Activated CD8-positive, alpha-beta T cell treated with anti-CD3 and anti-CD28 coated beads for 36 hours (primary cell): ENCODE measurements around the gene SCT. TPM values are rescaled to one million over a fixed set of nuclear protein-coding genes. Genes with fewer than 3 reads are reported as not detected.

ENCODE experiments used
- ATAC-seq: fragments of 200-7000 bp; cut with Tn5 transposase; one replicate; pipeline ENCODE4 v1.10.0; 2021; ENCODE audit warnings: mild to moderate bottlenecking, moderate library complexity
- CTCF ChIA-PET: fragments of 350-600 bp; sonication (Branson Sonifier 250); formaldehyde crosslinking; loops from one replicate; lab custom pipeline; 2021; ENCODE audit warnings: antibody characterized with exemption; lab: Charles Lee
- POLR2A ChIA-PET: fragments of 350-600 bp; sonication (Branson Sonifier 250); formaldehyde crosslinking; loops from one replicate; lab custom pipeline; 2021; ENCODE audit warnings: antibody characterized with exemption; lab: Charles Lee
- DNase-seq: peaks from one replicate; pipeline ENCODE4 v3.0.0-alpha.2; 2020
- H3K27ac Mint-ChIP-seq: one replicate; pipeline ENCODE4 v1.8.0; 2021; ENCODE audit warnings: mild to moderate bottlenecking, mixed read lengths
- H3K27me3 Mint-ChIP-seq: one replicate; pipeline ENCODE4 v1.8.0; 2021; ENCODE audit warnings: mixed read lengths
- H3K36me3 Mint-ChIP-seq: one replicate; pipeline ENCODE4 v1.8.0; 2021; ENCODE audit warnings: low read depth, mixed read lengths
- H3K4me1 Mint-ChIP-seq: one replicate; pipeline ENCODE4 v1.8.0; 2021; ENCODE audit warnings: low read depth, mixed read lengths
- H3K4me3 Mint-ChIP-seq: one replicate; pipeline ENCODE4 v1.8.0; 2021; ENCODE audit warnings: mild to moderate bottlenecking, moderate library complexity, mixed read lengths
- H3K9me3 Mint-ChIP-seq: one replicate; pipeline ENCODE4 v1.8.0; 2021; ENCODE audit warnings: mixed read lengths
- CTCF ChIP-seq: fragments of 200-600 bp; IDR thresholded peaks from one replicate; pipeline ENCODE4 v1.8.0; 2022; ENCODE audit warnings: antibody characterized with exemption, mild to moderate bottlenecking
- intact Hi-C: fragments of 100-400 bp; cut with micrococcal nuclease; formaldehyde crosslinking; loops from one replicate; pipeline ENCODE4 v1.10.0; 2022
- total RNA-seq, 2 experiments: library from RNA; stranded (reverse); gene quantifications; one replicate each; pipeline ENCODE4 v1.2.3, GENCODE V29; 2021

SCT gene
- total RNA-seq, 2 experiments from 2014 or later = not detected

- H3K27ac Mint-ChIP-seq = no peak overlapping the region
- TF ChIP-seq CTCF = no peak
- peaks cover 2% of the 10 kb centered on the region for H3K36me3 Mint-ChIP-seq
- DNase-seq (no peak), ATAC-seq (no peak)
- intact Hi-C loops = no loop called here
- no peak overlapping the region for H3K4me3 Mint-ChIP-seq
- ChIA-PET CTCF (interaction anchor here (1.8 kb wide), 1 partner anchor 72 kb away, joined by 4 read pairs; no protein-coding TSS in a partner anchor), POLR2A (interaction anchor here (0.8 to 1.5 kb wide), 3 partner anchors 11 to 66 kb away, joined by 4 read pairs; partner anchors contain the start of gene IRF7)
- H3K27me3 Mint-ChIP-seq = peaks cover 21% of the 10 kb centered on the region
- peaks cover 22% of the 10 kb centered on the region for H3K4me1 Mint-ChIP-seq
- H3K9me3 Mint-ChIP-seq = no peaks in the 10 kb centered on the region
Observed at GRCh38 chr11:627308-627576, 261 bp upstream of the SCT start.

GRCh38 chr11:625636-626268, 1.2 kb downstream of the SCT start:
- ChIA-PET POLR2A (interaction anchor here (1.4 kb wide), 1 partner anchor 71 kb away, joined by 4 read pairs; no protein-coding TSS in a partner anchor), CTCF (interaction anchor here (1.8 kb wide), 1 partner anchor 71 kb away, joined by 4 read pairs; no protein-coding TSS in a partner anchor)
- no peak for DNase-seq
- peaks cover 21% of the 10 kb centered on the region for H3K27me3 Mint-ChIP-seq
- H3K27ac Mint-ChIP-seq = no peak overlapping the region
- intact Hi-C loops = no loop called here
- H3K4me3 Mint-ChIP-seq = no peak overlapping the region
- H3K9me3 Mint-ChIP-seq = no peaks in the 10 kb centered on the region
- peaks cover 4% of the 10 kb centered on the region for H3K36me3 Mint-ChIP-seq
- no peak for ATAC-seq
- no peak for TF ChIP-seq CTCF
- peaks cover 22% of the 10 kb centered on the region for H3K4me1 Mint-ChIP-seq

GRCh38 chr11:624705-625635, 2.0 kb downstream of the SCT start, which contains the start of gene CDHR5:
TSS of gene CDHR5 (minus strand) at chr11:624955. CDS start at chr11:624902, 53 bp downstream.
- Mint-ChIP-seq H3K4me3 (no peak within 1 kb of the TSS), H3K4me1 (peaks cover 22% of the 10 kb centered on the region), H3K27ac (no peak within 1 kb of the TSS), H3K36me3 (peaks cover 4% of the 10 kb centered on the region), H3K27me3 (peaks cover 21% of the 10 kb centered on the region), H3K9me3 (no peaks in the 10 kb centered on the region)
- no peak for DNase-seq
- POLR2A ChIA-PET = interaction anchor here (1.4 kb wide), 1 partner anchor 70 kb away, joined by 4 read pairs; no protein-coding TSS in a partner anchor
- intact Hi-C loops = no loop called here
- TF ChIP-seq CTCF = no peak
- CTCF ChIA-PET = interaction anchor here (1.0 kb wide), 1 partner anchor 70 kb away, joined by 3 read pairs; no protein-coding TSS in a partner anchor
- no peak for ATAC-seq

GRCh38 chr11:623999-624704, 2.8 kb downstream of the SCT start:
- H3K9me3 Mint-ChIP-seq = no peaks in the 10 kb centered on the region
- TF ChIP-seq CTCF = no peak
- H3K4me1 Mint-ChIP-seq = peaks cover 16% of the 10 kb centered on the region
- intact Hi-C loops = no loop called here
- no peak for ATAC-seq
- H3K27me3 Mint-ChIP-seq = peaks cover 18% of the 10 kb centered on the region
- CTCF ChIA-PET = interaction anchor here (1.0 kb wide), 1 partner anchor 69 kb away, joined by 3 read pairs; no protein-coding TSS in a partner anchor
- H3K36me3 Mint-ChIP-seq = peaks cover 4% of the 10 kb centered on the region
- H3K4me3 Mint-ChIP-seq = no peak overlapping the region
- DNase-seq = no peak
- POLR2A ChIA-PET = no interaction called here
- H3K27ac Mint-ChIP-seq = no peak overlapping the region
